ENCODE data around the gene ELAVL1. TPM values are rescaled to one million over a fixed set of nuclear protein-coding genes. Genes with fewer than 3 reads are reported as not detected.

Gene ELAVL1
- total RNA-seq, 1 experiment from 2014 or later, result 114 TPM

DNA sequence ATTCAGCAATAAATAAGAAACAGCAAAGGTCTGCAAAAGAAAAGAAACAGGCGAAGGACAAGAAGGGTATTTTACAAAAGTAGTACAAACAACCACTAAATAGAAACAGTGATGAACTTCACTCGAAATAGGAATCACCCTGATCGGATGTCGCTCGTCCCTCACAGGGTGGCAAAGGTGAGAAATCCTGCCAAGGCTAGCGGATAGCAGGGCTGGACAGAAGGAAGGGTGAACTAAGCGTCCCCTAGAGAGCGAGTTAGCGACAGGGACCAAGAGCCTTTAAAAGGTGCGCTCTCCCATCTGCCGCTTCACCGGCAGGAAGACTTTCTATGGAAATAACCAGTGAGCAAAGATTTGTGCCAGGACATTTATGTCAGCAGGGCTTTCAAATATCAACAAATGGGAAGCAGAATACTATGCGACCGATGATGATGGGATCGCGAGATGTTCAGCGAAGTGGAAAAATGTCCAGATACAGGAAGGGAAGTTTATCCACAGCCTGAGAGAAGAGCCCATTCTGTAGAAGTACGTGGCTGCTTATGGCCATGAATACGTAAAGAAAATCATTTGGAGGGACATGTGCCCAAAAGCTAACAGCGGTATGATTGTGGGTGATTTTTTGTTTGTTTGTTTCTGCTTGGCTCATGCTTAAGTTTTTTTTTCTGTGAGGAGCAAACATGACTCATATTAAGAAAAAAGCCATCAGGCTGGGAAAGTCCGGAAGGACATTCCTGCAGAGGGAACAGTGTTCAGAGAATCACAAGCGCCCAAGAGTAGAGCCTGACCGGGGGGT lies 18.9 kb downstream of the ELAVL1 start:
- peak; percentile 55 for DNase-seq (ENCODE audit: low read depth)

DNA sequence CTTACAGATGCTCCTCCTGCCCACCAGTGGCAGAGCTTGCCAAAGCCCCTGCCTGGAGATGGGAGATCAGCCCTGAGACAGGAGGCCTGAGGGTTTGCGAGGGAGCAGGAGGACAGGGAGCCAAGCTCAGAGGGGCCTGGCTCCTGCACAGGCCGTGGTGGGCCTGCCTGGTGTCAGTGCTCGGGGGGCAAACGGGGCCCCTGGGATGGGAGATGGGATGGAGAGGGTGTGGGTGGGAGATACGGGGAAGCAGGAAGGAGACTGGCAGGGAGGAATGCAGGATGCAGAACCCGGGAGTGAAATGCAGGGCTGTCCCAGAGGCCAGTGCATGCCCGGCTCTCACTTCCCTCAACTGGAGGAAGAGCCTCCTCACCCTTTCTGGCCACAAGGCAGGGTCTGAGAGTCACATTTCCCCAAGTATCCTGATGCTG lies 19.9 kb downstream of the ELAVL1 start:
- DNase-seq (ENCODE audit: low read depth), result no peak

DNA sequence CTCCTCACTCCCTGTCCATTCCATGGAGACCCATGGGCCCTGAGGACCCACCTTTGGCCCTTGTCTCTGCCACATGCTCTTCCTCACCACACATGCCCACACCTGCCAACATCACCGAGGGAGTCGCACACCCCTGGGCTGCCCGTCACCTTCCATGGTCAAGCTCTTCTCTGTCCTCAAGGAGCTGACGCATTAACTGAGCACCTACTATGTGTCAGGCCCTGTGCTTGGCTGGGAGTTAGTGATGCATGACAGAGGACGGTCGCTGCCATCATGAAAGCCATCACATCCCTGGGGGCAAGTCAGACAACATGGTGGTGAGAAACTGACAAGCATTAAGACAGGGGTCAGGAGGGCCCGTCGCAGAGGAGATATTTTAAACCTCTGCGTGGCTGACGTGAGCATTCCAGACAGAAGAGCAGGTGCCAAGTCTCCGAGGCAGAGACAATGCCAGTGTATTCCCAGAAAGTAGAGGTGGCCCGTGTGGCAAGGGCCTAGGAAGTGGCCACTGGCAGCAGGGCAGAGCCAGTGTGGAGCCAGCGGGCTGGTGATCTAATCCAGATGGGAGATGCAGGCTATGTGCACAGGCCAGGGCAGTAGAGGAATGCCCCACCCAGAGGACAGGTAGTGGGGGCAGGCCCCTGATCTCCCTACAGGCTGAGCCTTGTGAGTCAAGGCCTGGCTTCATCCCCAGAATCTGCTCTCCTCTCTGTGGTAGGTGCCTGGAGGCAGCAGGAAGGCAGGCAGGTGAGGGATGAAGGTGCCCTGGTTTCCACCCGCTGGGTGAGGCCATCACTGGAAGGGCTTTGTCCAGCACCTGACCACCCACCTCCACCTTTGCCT lies 21.2 kb downstream of the ELAVL1 start:
- DNase-seq (ENCODE audit: low read depth), result no peak

DNA sequence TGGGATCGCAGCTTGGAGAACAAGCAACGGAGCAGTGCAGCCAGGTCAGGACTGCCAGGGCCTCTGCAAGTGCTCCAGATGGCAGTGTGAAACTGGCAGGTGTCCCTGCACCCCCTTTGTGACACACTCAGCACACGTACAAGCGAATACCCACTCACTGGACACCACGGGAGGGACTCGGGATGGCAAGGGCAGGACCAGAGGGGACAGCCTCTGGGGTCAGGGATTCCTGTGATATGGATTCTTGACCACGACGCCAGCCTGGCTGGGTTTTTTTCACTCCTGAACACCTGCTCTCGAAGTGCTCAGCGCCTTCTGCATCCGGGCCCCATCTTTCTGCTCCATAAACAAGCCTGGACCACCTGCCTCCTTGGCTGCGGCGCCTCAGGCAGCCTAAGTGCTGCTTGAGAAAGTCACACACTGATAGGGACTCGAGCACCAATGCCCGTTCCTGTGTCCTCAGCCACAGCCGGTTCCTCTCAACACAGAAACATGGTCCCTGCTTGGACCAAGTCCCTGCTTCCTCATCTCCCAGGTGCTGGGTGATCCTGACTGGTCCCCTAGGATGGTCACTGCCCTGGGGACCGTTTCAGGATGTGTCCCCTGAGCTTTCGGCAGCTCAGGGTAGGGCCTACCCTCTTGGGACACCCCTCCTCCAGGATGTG lies 22.0 kb downstream of the ELAVL1 start:
- no peak for DNase-seq (ENCODE audit: low read depth)

DNA sequence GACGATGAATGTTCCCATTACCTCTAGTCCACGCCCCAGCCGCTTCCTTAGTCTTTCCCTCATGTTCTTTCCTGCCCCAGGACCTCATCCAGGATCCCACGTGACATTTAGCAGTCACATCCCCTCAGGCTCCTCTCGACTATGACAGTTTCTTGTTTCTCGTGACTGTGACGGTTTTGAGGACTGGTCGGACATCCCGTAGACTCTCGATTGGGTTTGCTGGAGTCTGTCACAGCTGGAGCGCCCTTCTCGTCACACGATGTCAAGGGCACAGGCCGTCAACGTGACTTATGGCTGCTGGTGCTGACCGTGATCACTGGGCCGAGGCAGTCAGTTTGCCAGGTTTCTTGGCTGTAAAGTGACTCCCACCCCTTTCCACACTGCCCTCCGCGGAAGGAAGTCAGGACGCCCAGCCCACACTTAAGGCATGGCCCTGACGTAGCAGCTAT lies 22.8 kb downstream of the ELAVL1 start:
- DNase-seq (ENCODE audit: low read depth), result no peak

DNA sequence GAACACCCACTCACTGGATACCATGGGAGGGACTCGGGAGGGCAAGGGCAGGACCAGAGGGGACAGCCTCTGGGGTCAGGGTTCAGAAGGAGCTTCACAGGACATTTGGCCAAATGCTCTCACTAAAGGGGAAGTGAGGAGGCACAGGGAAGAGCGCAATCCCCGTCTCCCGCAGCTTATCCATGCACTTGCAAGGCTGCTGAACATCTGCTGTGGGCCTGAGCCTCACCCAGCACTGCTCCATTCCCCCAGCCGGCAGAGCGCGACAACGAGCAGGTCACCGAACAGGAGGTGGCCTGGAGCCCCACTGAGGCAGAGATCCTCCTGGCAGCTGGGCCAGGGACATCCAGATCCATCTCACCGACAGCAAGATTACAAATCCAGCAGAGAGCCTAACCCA lies 23.3 kb downstream of the ELAVL1 start:
- DNase-seq (ENCODE audit: low read depth), result no peak

DNA sequence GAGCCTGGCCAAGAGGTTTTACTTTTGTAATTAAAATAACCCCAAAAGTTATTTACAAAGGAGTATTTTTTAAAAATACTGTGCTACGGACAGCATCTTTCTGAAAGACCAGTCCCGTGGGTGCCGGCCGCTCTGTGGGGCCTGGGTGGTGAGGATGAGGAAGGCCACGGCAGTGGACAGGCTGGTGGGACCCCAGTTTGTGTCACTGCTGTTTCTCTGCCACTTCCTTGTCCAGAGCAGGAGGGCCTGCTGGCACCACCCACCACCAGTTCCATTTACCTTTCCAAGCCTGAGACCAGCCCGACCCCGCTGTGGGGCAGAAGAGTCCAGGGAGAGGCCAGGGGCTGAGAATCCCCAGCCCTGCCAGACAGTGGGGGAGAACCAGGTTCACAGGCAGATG lies 23.8 kb downstream of the ELAVL1 start:
- no peak for DNase-seq (ENCODE audit: low read depth)

DNA sequence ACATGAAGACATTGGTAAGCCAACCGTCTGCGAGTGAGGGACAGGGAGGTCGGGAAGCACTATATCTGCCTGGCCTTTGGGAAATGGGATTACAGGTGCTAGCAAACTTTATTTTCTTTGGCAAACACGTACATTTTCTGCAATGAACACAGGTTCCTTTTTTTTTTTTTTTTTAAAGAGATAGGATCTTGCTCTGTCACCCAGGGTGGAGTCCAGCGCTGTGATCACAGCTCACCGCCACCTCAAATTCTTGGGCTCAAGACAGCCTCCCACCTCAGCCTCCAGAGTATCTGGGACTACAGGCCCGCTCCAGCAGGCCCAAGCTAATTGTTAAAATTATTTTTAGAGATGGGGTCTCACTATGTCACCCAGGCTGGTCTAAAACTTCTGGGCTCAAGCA lies 24.2 kb downstream of the ELAVL1 start:
- DNase-seq (ENCODE audit: low read depth), result no peak

DNA sequence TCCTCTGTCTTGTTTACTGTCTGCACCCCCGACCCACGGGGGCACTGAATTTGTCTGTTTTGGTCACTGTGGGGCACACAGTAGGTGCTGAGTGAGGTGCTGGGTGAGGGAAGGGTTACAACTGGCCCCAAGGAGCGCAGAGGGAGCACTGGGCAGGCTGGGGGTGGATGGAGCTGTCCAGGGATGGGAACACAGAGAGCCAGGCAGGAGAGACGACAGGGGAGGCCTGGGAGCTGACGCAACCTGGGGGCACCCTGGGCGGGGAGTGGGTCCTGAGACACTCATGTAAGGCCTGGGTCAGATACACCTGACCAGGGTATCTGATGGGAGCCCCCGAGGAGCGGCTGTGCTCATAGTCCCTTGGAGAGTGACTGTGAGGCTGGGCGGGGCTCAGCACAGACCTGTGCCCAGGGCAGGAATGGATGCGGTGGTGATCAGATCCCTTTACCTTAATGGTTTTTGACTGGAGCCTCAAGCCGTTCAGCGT lies 24.8 kb downstream of the ELAVL1 start:
- no peak for DNase-seq (ENCODE audit: low read depth)

DNA sequence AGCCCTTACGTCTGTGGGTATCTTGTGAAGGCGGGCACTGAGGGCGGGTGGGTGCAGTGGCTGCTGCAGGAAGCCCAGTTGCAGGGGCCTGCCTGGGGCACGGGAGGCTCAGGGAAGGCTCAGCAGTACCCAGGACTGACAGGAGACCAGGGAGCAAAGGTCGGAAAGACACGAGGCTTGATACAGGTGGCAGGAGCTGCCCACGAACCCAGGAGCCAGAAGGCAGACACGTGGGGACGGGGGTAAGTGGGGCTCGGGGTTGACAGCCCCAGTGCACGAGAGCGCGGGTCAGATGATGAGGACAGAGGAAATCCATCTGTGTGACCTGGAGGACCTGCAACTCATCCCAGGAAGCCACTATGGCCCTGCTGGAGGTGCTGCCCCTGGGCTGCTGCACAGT lies 25.3 kb downstream of the ELAVL1 start:
- DNase-seq (ENCODE audit: low read depth), result no peak

DNA sequence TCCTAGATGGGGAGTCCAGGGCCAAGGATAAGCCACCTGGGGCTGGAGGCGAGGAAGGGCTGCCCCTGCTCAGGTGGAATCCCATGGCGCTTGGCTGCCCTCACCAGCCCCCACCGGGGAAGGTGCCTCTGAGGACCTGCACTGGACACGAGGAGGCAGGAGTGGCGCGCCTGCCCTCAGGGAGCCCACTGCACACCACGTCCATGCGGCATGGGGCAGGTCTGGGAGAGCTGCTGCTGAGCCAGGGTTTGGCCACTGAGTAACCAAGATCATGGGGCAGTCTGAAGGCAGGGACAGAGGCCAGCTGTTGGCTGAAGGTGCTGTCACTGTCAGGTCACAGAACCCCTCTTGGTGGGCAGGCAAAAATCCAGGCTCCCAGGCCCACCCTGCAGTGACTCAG lies 25.9 kb downstream of the ELAVL1 start:
- DNase-seq (ENCODE audit: low read depth), result no peak

DNA sequence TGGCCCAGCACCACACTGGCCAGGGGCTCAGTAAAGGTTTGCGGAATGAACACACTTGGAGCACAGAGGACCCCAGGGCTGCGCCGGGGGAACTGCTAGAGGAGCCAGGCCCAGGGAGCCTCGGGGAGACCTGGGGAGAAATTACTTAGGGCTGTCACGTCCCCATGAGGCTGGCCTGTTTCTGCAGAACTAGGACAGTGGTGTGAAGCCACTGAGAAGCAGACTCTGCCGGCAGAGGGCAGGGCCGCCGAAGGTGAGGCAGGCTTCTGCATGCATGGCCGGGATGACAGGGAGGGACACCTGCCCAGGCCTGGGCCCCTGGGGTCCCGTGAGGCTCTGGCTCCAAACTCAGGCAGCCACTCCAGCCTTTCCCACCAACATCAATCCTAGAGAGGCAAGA lies 26.4 kb downstream of the ELAVL1 start:
- DNase-seq (ENCODE audit: low read depth), result no peak

DNA sequence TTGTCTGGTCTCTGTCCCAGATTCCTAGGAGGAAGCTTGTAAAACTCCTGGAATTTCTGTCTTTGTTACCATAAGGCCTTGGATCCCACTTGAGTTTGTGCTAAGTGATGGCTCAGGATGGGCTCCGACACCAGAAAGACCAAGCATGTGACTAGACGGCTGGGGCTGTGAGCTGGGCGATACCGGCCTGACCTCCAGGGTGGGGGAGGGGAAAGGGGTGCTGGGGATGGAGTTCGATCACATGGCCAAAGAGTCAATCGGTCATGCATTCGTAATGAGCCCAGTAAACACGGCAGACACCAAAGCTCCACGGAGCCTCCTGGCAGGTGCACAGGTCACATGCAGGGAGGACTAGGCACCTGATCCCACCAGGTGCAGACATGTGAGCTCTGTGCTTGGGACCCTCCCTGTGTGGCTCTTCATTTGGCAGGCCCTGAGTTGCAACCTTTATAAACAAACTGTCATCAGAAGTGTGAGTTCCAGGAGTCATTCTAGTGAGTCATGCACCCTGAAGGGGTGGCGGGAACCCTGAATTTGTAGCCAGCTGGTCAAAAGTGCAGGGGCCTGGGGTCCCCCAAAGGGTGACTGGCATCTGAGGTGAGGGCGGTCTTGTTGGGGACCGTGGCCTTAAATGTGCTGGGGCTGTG lies 27.1 kb downstream of the ELAVL1 start:
- DNase-seq (ENCODE audit: low read depth), result no peak

DNA sequence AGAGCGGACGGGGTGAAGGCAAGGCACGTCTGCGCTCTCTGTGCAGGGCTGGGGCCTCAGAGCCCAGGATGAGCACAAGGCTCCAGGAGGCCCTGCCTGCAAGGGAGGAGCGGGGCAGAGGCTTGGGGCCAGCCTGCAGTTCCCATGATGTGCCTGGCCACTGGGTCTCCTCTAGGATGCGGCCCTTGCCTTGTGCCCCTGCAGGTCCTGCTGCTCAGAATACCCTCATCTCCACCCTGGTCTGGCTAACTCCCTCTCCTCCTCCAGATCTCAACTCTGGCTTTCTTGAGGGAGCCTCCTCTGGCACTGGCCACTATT lies 27.8 kb downstream of the ELAVL1 start:
- DNase-seq (ENCODE audit: low read depth), result no peak

DNA sequence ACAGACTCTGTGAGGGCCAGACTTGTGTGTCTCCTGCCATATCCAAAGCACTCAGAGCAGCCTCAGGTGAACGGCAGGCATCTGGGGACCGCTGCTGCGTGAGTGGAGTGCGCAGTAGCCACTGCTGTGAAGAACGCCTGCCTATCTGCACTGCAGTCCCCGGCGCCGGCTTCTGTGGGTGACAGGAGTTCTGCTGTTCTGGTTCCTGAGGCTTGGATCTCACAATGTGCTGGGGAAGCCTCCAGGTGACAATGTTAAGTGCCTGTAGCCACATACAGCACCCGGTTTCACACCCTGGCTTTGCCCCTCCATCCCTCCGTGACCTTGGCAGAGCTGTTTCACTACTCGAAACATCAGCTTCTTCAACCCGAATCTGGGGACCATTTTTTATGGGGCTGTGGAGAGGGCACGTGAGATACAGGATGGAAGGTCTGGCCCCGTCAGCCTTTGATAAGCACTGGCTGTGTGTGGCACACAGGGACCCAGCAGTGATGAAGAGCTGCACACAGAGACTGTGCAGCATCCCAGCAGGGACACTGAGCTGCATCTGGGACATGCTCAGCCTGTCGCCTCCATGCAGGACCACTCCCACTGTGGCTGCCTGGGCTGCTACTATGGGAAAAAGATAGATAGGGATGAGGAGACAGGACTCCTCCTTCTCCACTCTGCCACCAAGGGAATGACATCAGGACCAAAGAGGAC lies 28.3 kb downstream of the ELAVL1 start:
- no peak for DNase-seq (ENCODE audit: low read depth)

DNA sequence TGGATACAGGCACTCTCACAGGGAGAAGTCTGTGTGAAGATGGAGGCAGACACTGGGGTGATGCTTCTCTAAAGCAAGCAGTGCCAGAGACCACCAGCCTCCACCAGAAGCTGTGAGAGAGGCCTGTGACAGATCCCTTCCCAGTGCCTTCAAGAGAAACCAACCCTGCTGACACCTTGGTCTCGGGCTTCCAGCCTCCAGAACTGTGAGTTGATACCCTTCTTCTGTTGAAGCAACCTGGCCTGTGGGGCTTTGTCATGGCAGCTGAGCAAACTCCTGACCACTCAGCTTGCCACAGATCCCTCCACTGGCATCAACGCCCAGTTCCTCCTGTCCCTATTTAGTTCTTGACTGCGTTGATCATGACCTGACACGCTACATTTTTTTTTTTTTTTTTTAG lies 29.0 kb downstream of the ELAVL1 start:
- DNase-seq (ENCODE audit: low read depth), result no peak

DNA sequence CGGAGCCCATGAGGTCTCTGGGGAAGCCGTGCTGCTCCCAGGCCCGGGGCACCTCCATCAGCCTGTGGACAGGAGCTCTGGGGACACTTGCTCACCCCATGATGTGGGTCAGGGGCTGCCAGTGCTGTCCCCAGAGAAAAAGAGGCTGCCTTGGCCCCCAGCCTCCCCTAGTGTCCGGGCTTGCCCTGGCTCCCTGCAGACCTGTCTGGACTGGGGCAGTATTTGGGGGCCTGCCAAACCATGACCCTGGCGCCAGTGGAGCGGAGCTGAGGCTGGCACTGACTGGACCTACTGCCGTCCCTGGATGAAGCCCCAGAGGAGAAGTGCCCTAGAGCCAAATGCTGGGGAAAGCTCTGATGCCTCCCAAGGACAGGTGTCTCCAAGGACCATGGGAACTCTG lies 30.4 kb downstream of the ELAVL1 start:
- no peak for DNase-seq (ENCODE audit: low read depth)

DNA sequence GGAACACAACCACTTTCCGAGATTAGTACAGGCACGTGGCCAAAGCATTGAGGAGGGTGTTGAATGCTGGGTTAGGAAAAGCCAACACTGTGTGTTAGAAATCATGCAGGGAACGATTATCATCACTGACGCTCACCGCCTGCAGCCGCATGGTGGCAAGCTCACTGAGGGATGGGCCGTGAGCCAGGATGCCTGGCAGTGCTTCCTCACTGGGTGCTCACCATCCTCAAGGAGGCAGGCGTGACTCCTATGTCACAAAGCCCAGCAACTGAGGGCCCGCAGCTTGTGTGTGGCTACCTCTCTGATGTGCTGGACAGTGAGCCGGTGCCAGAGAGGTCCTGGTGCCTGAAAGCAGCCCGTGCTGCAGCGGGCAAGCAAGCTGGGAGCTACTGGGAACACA lies 31.6 kb downstream of the ELAVL1 start:
- DNase-seq (ENCODE audit: low read depth), result no peak

DNA sequence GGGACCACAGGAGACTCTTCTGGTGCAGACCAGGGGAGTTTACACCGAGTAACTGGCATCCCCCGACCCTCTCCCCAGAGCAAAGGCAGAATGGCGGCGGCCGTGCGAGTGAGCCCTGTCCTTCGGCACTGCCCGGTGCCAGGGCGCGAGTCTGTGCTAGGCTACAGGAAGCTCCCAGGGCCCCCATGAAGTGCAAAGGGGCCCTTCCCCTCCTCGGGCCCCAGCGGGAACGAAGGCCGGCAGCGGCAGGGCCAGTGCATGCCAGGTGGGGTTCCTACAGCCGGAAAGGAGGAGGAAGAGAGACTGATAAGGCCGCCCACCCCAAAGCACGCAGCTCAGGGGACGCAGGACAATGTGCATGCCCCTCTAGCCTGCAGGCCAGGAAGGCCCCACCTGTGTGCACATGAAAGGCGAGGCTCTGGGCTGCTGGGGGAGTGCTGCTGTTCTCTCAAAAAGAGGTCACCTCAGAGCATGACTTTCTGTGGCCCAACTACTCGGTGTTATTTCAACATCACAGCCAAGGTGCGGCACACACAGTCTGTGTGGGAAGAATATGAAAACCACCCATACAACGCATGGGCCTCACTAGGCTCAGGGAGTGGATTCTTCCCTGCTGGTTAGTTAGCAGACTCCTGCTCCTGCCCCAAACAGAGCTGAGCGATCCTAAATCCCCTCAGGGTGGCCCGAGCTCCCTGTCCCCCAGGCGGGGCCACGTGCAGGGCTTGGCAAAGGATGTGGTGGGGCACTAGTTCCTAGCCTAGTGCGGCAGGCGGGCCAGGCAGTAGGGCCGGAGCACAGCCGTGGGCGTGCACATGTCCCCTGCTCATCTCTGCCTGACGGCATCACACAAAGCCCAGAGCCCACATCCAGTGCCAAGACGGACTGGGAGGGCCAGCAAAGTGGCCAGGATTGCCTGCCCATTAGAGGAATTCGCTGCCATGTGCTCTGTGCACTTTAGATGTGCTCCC lies 33.6 kb downstream of the ELAVL1 start:
- no peak for DNase-seq (ENCODE audit: low read depth)
